RWPE2 (cell line): ENCODE results near the gene BLACAT1.

Experiments
- ATAC-seq: fragments of 200-7000 bp; cut with Tn5 transposase; 3 replicates; pipeline ENCODE4 v1.9.1; 2021; ENCODE audit warnings: low read depth
- DNase-seq: peaks from one replicate; pipeline ENCODE4 v3.0.0-alpha.2; 2020; ENCODE audit warnings: low spot score
- H3K27ac ChIP-seq: fragments of 450-650 bp; 2 replicates; pipeline ENCODE4 v1.5.1; 2017; ENCODE audit warnings: mild to moderate bottlenecking; ENCODE audit not compliant: poor library complexity, severe bottlenecking
- H3K27me3 ChIP-seq: fragments of 250-450 bp; sonication (Bioruptor Pico); 2 replicates; pipeline ENCODE4 v1.5.1; 2021; ENCODE audit warnings: mild to moderate bottlenecking, moderate library complexity; ENCODE audit not compliant: insufficient read depth, poor library complexity, severe bottlenecking
- H3K36me3 ChIP-seq: fragments of 250-450 bp; sonication (Bioruptor Pico); 2 replicates; pipeline ENCODE4 v1.5.1; 2020; ENCODE audit warnings: low read depth, mild to moderate bottlenecking, moderate library complexity
- H3K4me1 ChIP-seq: fragments of 250-450 bp; sonication (Bioruptor Pico); 2 replicates; pipeline ENCODE4 v1.5.1; 2021; ENCODE audit warnings: mild to moderate bottlenecking, moderate library complexity; ENCODE audit not compliant: insufficient read depth, poor library complexity, severe bottlenecking
- H3K4me3 ChIP-seq: fragments of 250-450 bp; sonication (Bioruptor Pico); 2 replicates; pipeline ENCODE4 v1.5.1; 2021; ENCODE audit warnings: mild to moderate bottlenecking, moderate library complexity; ENCODE audit not compliant: severe bottlenecking
- H3K9me3 ChIP-seq: fragments of 250-450 bp; sonication (Bioruptor Pico); 2 replicates; pipeline ENCODE4 v1.5.1; 2021; ENCODE audit warnings: mild to moderate bottlenecking, moderate library complexity; ENCODE audit not compliant: severe bottlenecking
- CTCF ChIP-seq: fragments of 450-650 bp; IDR thresholded peaks from one replicate; pipeline ENCODE4 v1.5.1; 2017; ENCODE audit warnings: mild to moderate bottlenecking, moderate library complexity; ENCODE audit not compliant: poor library complexity, severe bottlenecking

Gene BLACAT1

GRCh38 chr1:205470131-205470530 is 14.3 kb upstream of the BLACAT1 start:
- H3K4me3 ChIP-seq, result no peak overlapping the region
- no peaks in the 10 kb centered on the region for H3K27me3 ChIP-seq
- no peaks in the 10 kb centered on the region for H3K4me1 ChIP-seq
- no peak for ATAC-seq
- DNase-seq, result no peak
- H3K36me3 ChIP-seq, result no peaks in the 10 kb centered on the region
- no peak for TF ChIP-seq CTCF
- no peaks in the 10 kb centered on the region for H3K9me3 ChIP-seq
- no peak overlapping the region for H3K27ac ChIP-seq

DNA sequence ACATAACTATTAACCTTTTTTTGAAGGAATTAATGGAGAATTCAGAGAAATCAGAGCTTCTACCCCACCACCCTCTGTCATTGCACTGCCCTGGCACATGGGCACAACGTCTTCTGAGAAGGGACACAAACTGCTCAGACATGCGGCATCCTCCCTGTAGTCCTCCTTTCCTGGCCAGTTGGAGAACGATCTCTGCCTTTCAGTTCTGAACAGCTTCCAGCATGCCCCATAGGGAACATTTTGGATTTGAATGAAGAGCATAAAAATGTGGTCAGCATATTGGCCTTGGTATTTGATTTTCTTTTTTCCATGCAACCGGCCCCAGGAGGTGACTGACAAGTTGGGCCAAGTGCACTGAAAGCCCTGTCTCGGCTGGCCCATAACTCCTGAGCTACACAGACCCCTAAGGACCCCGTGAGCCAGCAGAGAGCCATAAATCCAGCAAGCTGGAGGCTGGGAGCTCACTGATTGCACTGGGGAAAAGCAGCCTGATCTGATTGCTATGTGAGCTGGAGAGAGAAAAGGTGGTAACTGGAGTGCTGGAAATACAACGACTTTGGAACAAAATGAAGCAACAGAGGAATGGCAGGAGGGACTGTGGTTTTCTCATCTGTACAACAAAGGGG is 10.9 kb upstream of the BLACAT1 start:
- H3K27ac ChIP-seq, result no peak overlapping the region
- no peak for DNase-seq
- TF ChIP-seq CTCF, result no peak
- H3K27me3 ChIP-seq, result no peaks in the 10 kb centered on the region
- no peaks in the 10 kb centered on the region for H3K9me3 ChIP-seq
- ATAC-seq, result no peak
- no peak overlapping the region for H3K4me3 ChIP-seq
- no peaks in the 10 kb centered on the region for H3K4me1 ChIP-seq
- no peaks in the 10 kb centered on the region for H3K36me3 ChIP-seq

GRCh38 chr1:205465392-205465791 is 9.5 kb upstream of the BLACAT1 start:
- no peak for TF ChIP-seq CTCF
- no peaks in the 10 kb centered on the region for H3K27me3 ChIP-seq
- H3K4me3 ChIP-seq, result no peak overlapping the region
- H3K36me3 ChIP-seq, result no peaks in the 10 kb centered on the region
- H3K27ac ChIP-seq, result no peak overlapping the region
- H3K9me3 ChIP-seq, result no peaks in the 10 kb centered on the region
- DNase-seq, result no peak
- no peak for ATAC-seq
- no peaks in the 10 kb centered on the region for H3K4me1 ChIP-seq

DNA sequence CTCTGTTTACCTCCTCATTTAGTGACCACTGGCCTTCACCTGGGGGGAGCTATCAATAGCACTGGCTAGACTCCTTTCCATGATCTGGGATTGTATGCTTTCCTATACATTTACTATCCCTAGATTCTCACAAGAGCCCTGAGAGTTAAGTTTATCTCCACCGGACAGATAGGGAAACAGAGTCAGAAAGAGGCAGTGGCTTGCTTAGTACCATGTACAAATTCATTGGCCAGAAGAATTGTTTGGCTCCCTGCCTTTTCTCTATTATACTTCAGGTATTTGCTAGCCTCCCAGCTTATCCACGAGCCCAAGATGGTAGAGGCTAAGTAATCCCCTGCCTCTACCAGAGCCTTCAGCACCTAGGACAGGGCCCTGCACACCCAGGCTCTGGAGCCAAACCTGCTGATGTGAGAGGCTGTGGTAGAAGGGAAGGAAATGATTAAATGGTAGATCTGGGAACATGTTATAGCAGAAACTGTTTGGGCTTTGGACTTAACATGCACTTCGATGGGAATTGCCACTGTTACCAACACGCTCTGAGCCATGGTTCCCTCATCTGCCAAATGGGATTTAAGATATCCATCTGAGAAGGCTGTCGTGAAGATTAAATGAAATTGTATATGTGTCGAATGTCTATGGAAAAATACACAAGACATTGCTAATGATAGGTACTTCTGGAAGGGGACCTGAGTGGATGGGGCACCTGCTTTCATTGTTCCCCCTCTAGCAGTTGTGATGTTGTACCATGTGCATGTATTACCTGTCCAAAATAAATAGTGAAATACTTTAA is 3.1 kb upstream of the BLACAT1 start:
- Histone ChIP-seq H3K27me3 (peaks cover 36% of the 10 kb centered on the region), H3K27ac (no peak overlapping the region), H3K4me3 (no peak overlapping the region), H3K9me3 (no peaks in the 10 kb centered on the region), H3K36me3 (no peaks in the 10 kb centered on the region), H3K4me1 (no peaks in the 10 kb centered on the region)
- ATAC-seq, result peak; percentile 69
- no peak for DNase-seq
- TF ChIP-seq CTCF, result no peak
